ENCODE results near the gene ELFN2. TPM values are rescaled to one million over a fixed set of nuclear protein-coding genes. Genes with fewer than 3 reads are reported as not detected.

Gene ELFN2
- total RNA-seq, 1 donor from 2014 or later, result 0.82 TPM

DNA sequence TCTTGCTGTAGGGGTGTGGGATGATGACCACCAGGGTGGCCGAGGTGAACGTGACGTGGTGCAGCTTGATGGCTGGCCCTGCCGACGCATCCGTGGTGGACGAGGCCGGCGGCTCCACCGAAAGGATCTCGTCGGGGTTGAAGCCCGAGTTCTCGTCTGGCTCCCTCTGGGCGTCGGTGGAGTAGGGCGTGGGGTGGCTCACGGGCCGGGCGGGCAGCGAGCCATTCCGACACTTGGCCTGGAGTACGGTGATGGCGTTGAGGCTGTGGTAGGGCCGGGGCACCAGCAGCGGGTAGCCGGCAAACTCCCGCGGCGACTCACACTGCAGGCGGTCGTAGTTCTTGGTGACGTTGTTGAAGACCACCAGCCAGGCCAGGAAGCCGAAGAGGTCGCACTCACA, 52.7 kb downstream of the ELFN2 start:
- Histone ChIP-seq H3F3A (ENCODE audit: low read depth) (no peaks in the 10 kb centered on the region), H3K4me3 (no peak overlapping the region), H3K27me3 (no peaks in the 10 kb centered on the region), H3K9ac (no peak overlapping the region), H4K20me1 (ENCODE audit: low read depth) (no peaks in the 10 kb centered on the region), H3K36me3 (no peaks in the 10 kb centered on the region), H3K4me1 (peaks cover 9% of the 10 kb centered on the region), H3K79me2 (ENCODE audit: low read depth) (no peaks in the 10 kb centered on the region), H3K27ac (no peak overlapping the region), H3K4me2 (no peak overlapping the region), H3K9me3 (ENCODE audit: low read depth) (no peaks in the 10 kb centered on the region), H2AFZ (replicated peaks) (no peak overlapping the region)
- Mint-ChIP-seq H3K36me3 (no peaks in the 10 kb centered on the region), H3K4me3 (no peak overlapping the region), H3K27ac (peak overlapping the region; percentile 60), H3K27me3 (ENCODE audit: insufficient read depth, low read depth) (peaks cover 6% of the 10 kb centered on the region), H3K4me1 (peaks cover 14% of the 10 kb centered on the region), H3K9me3 (no peaks in the 10 kb centered on the region)
- no peak for DNase-seq (ENCODE audit: low spot score)
- TF ChIP-seq EZH2phosphoT487 (IDR thresholded peaks at IDR 0.05) (no peak), EZH2 (IDR thresholded peaks at IDR 0.05) (no peak)
- TF ChIP-seq, protein P1, sequence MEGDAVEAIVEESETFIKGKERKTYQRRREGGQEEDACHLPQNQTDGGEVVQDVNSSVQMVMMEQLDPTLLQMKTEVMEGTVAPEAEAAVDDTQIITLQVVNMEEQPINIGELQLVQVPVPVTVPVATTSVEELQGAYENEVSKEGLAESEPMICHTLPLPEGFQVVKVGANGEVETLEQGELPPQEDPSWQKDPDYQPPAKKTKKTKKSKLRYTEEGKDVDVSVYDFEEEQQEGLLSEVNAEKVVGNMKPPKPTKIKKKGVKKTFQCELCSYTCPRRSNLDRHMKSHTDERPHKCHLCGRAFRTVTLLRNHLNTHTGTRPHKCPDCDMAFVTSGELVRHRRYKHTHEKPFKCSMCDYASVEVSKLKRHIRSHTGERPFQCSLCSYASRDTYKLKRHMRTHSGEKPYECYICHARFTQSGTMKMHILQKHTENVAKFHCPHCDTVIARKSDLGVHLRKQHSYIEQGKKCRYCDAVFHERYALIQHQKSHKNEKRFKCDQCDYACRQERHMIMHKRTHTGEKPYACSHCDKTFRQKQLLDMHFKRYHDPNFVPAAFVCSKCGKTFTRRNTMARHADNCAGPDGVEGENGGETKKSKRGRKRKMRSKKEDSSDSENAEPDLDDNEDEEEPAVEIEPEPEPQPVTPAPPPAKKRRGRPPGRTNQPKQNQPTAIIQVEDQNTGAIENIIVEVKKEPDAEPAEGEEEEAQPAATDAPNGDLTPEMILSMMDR (IDR thresholded peaks at IDR 0.05), result no peak

DNA sequence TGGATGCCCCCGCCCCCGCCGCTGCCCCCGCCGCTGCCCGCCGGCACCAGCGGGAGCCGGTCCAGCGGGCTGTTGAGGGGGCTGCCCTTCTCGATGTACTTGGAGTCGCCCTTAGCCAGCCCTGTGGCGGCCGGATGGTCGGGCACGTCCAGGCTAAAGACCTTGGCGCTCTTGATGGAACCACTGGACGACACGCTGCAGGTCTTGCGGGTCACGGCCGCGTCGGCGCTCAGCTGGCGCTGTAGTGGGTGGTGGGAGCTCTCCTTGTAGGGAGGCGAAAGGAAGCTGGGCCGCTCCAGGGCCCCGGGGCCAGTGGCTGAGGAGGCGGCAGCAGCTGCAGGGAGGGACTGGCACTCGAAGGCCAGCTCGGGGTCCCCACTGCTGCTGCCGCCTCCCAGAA, 53.8 kb downstream of the ELFN2 start:
- H3K27ac ChIP-seq, result no peak overlapping the region
- H3K4me3 ChIP-seq, result no peak overlapping the region
- H3K9ac ChIP-seq, result no peak overlapping the region
- peaks cover 18% of the 10 kb centered on the region for H3K4me1 ChIP-seq
- Mint-ChIP-seq H3K4me1 (peaks cover 14% of the 10 kb centered on the region), H3K36me3 (no peaks in the 10 kb centered on the region), H3K27me3 (ENCODE audit: insufficient read depth, low read depth) (peaks cover 6% of the 10 kb centered on the region), H3K4me3 (no peak overlapping the region), H3K9me3 (no peaks in the 10 kb centered on the region), H3K27ac (no peak overlapping the region)
- no peaks in the 10 kb centered on the region for H4K20me1 ChIP-seq (ENCODE audit: low read depth)
- H2AFZ ChIP-seq (replicated peaks), result no peak overlapping the region
- DNase-seq (ENCODE audit: low spot score), result no peak
- H3K27me3 ChIP-seq, result no peaks in the 10 kb centered on the region
- no peaks in the 10 kb centered on the region for H3K79me2 ChIP-seq (ENCODE audit: low read depth)
- H3F3A ChIP-seq (ENCODE audit: low read depth), result no peaks in the 10 kb centered on the region
- no peak overlapping the region for H3K4me2 ChIP-seq
- H3K9me3 ChIP-seq (ENCODE audit: low read depth), result no peaks in the 10 kb centered on the region
- TF ChIP-seq EZH2phosphoT487 (IDR thresholded peaks at IDR 0.05) (no peak), EZH2 (IDR thresholded peaks at IDR 0.05) (no peak)
- TF ChIP-seq, protein P1 (IDR thresholded peaks at IDR 0.05), result no peak
- H3K36me3 ChIP-seq, result no peaks in the 10 kb centered on the region

DNA sequence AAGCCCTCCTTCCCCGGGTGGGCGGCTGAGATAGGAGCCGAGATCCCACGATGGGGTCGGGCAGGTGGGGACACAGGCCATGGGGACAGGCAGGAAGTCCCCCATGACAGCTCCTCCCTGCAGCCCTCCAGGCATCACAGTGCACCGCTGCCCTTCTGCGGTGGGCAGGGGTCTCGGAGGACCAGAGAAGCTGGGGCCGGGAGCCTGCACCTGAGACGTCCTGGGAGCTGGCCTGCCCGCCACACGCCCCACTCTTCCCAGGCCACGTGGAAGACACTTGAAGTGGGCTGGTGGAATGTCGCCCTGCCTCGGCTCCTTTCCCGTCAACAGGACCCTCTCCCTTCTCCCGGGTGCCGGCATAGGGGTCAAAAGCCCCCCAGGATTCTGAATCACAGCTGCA, 55.4 kb downstream of the ELFN2 start:
- no peaks in the 10 kb centered on the region for H3K9me3 Mint-ChIP-seq
- Histone ChIP-seq H3K4me3 (no peak overlapping the region), H3K79me2 (ENCODE audit: low read depth) (no peaks in the 10 kb centered on the region), H3K27ac (no peak overlapping the region), H3K27me3 (no peaks in the 10 kb centered on the region), H3F3A (ENCODE audit: low read depth) (no peaks in the 10 kb centered on the region), H4K20me1 (ENCODE audit: low read depth) (no peaks in the 10 kb centered on the region), H3K4me2 (no peak overlapping the region), H3K4me1 (peaks cover 17% of the 10 kb centered on the region), H2AFZ (replicated peaks) (no peak overlapping the region), H3K36me3 (no peaks in the 10 kb centered on the region), H3K9me3 (ENCODE audit: low read depth) (no peaks in the 10 kb centered on the region), H3K9ac (no peak overlapping the region)
- H3K4me3 Mint-ChIP-seq, result no peak overlapping the region
- peaks cover 13% of the 10 kb centered on the region for H3K4me1 Mint-ChIP-seq
- H3K27ac Mint-ChIP-seq, result no peak overlapping the region
- peaks cover 6% of the 10 kb centered on the region for H3K27me3 Mint-ChIP-seq (ENCODE audit: insufficient read depth, low read depth)
- TF ChIP-seq EZH2 (IDR thresholded peaks at IDR 0.05) (no peak), EZH2phosphoT487 (IDR thresholded peaks at IDR 0.05) (no peak)
- TF ChIP-seq, protein P1 (IDR thresholded peaks at IDR 0.05), result no peak
- H3K36me3 Mint-ChIP-seq, result no peaks in the 10 kb centered on the region
- no peak for DNase-seq (ENCODE audit: low spot score)

Measured in neural progenitor cell (in vitro differentiated cells).